Kidney glomerular epithelial cell (primary cell): Measurements from ENCODE around the gene NDP.
"Not testable (repeated sequence)": the region's sequence is repeated elsewhere in the genome, so short reads cannot be mapped to it uniquely, and the experiment has no call there.

Source experiments
- DNase-seq: peaks from one replicate; lab custom pipeline; 2025; lab: John Stamatoyannopoulos, UW

Gene NDP

DNA sequence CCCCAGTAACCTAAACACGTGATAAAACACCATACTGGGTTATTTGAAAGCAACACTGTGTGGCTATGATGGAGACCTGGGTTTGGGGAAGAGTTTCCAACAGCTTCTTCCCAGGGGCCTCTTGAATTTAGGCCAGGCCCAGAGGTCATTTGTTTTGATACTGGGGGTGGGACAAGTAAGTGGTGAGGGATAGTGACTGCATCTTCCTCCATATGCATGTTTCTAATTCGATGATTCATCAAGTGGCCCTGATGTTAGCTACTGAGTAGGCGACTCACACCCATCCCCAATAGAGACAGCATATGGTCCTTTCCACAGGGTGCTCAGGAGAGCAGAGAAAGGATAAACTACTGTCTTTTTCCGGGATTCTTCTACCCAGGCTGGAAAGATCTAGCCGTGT lies 2.7 kb downstream of the NDP start:
- DNase-seq, result peak; percentile 3

DNA sequence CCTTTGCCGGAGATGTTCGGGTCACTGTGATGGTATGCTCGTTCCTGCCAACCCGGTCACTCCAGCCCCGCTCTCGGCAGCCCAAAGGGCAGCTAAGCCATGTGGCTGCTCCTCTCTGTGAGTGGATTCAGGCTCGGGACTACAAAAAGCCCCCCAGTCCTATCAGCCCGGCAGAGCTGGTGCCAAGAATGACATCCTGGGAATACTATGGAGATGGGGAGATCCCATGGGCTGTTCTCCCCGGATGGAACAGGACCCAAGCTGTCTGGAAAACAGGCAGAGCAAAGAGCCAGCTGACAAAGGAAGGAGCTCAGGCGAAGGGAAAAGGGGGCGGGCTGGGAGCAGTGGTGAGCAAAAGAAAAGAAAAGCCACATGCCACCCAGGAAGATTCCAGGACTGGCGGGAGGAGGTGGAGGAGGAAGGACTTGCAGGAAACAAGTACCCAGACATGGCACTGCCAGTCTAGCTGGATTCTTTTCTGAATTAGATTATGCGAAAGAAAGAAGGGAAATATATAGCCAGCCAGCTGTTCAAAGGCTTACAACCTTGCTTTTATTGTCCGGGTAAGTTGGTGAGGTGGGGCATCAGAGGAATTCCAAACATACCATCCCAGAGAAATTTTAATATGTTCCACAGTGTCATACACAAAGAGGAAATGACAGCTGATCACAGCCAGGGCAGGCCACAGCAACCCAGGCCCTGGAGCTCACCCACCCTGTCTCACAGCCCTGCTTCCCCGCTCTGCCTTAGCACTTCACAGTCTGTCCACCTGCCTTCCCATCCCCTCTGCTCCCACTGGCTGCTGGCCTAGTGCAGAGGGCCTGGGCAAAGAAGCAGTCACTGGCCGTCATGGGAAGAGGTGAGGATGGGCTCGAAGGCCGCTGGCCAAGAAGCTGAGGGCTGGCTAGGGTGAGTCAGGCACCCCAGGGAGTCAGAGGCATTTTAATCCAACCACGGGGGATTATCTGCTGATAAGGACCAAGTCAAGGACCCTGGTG lies 3.4 kb downstream of the NDP start:
- no peak for DNase-seq

DNA sequence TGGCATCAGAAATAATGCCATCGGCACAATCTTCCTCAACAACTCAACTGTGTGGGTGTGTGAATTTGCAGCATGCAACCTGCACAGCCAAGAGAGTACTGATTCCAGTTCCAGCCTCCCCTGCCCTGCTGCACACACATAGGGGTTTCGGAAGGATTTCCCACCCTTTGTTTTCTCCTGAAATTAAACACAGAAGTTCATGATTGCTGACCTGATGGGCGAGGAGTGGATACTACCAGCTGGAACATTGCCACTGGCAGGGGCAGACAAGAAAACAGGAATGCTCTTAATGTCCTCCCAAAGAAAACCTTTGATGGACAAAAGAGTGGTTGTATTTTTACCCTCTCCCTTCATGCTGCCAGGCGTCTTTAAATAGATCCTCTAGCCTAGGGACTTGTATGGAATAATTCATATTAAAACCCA lies 4.8 kb downstream of the NDP start:
- no peak for DNase-seq

DNA sequence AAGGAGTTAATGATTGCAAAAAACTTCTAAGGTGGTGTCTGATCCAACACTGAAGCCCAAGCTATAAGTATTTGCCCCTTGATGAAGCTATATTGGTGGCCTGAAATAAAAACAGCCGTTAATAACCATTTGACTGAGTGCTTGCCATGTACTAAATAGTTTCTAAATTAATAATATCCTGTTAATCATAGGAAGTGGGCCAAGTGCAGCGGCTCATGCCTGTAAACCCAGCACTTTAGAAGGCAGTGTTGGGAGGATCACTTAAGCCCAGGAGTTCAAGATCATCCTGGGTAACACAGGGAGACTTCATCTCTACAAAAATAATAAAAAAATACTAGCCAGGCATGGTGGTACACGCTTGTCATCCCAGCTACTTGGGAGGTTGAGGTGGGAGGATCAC lies 8.3 kb downstream of the NDP start:
- DNase-seq, result no peak

DNA sequence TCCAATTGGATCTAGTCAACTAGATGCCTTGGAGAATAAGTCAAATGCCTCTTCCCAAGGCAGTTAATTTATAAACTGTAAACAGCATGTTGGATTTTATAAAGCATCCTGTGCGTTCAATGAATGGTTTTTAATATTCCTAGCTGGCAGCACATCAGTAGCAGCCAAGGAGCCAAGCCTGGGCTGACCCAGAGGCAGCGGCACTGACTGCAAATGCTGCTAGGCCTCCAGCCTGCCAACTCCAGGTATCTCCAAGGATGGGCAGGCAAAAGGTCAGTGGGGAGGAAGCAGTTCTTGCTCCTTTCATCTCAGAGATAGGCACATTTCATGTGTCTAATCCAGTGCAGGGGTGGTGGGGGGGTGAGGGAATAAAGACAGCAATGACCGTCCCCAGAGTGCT lies 9.5 kb downstream of the NDP start:
- no peak for DNase-seq

DNA sequence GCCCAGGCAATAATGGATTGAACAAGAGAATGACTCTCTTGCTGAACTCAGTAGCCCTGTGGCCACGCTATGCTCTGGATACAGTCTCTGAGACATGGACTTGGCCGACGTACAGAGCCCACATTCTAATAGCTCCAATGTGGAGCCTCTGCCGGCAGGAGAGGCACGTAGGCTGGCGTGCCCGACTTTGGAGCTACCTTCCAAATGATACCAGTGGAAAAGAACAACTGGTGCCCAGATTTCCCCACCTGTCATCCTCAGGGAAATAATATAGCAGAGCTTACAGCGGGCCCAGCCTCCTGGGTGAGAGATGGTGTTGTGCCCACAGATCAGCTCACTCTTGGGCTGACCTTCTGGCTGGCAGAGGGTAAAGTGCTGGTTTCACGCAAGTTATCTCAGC lies 10.6 kb downstream of the NDP start:
- DNase-seq, result no peak

DNA sequence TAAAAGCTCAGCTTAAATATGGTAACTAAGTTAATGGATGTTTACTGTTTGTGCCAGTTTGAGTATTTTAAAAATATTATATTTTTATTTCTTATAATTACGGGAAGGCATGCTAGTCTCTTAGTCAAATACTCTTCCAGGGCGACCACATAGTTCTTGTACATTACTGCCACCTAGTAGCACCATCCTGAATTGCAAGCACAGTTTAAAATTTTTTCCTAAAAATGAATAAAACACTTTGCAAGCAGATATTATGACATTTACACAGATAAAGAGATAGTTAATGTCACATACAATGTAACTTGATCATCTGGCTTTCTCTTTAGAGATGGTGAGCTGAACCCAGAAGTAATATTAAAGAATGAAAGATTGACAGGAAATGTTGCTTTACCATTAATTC lies 11.5 kb downstream of the NDP start:
- no peak for DNase-seq

DNA sequence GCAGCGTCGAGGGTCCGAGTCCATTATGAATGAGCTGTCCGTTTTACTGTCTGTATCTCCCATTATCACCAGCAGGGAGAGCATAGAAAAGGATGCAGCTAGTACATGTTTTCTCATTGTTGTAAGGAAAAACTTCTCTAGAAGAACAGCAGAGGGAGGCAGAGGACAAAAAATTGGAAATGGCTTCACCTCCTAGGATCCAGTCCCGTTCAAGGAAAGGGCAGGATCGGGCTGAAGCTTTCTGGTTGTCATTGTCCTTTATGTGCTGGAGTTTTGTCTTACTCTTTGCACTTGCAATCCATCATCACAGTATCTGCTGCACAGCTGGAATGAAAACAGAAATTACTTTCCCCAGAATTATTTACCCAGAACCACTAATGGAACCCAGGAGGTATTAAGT lies 14.7 kb downstream of the NDP start:
- peak; percentile 48 for DNase-seq

DNA sequence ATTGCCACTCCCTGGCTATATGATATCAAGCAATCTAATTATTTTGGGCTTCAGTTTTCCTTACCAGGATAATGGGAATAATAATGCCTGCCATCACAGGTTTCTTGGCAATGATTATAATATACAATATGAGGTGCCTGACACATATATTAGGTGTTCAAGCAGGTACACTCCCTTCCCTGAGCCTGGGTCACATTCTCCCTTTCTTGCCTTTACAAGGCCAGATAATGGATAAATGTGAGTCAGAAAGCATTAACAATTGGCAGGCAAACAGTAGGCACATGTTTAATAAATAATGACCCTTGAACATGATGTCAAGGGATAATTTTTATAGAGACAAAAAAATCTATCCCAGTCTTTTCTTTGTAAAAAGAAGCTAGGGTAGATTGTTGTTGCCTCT lies 17.2 kb downstream of the NDP start:
- DNase-seq, result no peak

DNA sequence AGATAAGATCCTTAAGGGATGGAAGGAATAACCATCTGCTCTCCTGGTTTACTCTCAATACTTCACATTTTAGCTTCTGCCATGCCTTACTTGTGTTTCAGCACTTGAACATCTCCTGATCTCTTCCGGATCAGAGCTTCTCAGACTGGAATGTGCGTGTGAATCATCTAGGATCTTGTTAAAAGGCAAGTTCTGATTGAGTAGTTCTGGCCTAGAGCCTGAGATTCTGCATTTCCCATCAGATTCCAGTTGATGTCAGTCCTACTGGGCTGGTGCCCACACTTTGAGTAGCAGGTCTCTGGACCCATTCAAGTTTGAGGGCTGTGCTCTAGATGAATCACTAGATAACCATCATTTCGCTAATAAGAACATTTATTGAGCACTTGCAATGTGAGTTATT lies 20.0 kb downstream of the NDP start:
- no peak for DNase-seq

DNA sequence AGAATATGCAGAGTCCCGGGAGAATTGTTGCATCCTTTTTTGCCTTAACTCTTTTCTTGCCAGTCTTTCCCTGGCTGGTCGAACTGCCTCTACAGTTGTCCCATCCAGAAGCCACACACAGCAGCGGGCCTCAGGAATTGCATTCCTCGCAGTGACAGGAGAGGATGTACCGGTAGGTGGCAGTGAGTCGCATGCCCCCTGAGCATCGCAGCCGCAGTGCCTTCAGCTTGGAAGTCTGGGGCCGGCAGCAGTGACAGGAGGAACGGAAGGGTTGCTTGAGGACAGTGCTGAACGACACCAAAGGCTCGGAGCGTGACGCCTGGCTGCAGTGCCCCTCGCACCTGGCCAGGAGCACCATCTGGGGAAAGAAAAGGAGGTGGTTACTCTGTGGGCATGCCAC lies 23.5 kb downstream of the NDP start:
- DNase-seq, result no peak

DNA sequence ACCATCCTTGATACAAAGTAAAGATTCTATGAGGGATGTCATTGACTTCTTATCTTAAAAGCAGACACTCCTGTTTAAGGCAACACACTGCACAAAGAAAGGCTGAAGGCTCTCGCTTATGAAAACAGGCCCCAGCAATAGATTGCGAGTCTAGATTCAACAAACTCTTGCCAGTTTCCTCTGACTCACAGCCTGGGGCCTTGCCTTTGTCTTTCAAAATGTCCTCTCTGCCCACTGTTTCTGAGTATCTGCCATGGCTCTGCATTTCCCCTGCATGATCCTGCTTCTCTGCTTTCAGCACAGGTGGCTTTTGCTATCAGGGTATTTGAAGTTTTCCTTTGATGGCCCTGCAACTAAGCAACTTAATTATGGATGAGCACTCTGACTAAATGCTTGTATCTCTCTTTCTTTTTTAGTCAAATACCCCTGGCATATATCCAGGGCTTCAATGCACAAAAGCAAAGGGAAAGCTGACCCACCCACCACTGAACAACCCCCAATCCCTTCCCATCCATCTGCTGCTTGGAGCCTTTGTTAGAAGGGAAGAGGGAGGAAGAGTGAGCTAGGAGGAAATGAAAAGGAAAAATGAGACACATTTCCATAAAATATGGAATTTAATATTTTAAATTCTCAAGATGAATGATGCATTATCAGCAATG lies 32.2 kb downstream of the NDP start:
- no peak for DNase-seq

DNA sequence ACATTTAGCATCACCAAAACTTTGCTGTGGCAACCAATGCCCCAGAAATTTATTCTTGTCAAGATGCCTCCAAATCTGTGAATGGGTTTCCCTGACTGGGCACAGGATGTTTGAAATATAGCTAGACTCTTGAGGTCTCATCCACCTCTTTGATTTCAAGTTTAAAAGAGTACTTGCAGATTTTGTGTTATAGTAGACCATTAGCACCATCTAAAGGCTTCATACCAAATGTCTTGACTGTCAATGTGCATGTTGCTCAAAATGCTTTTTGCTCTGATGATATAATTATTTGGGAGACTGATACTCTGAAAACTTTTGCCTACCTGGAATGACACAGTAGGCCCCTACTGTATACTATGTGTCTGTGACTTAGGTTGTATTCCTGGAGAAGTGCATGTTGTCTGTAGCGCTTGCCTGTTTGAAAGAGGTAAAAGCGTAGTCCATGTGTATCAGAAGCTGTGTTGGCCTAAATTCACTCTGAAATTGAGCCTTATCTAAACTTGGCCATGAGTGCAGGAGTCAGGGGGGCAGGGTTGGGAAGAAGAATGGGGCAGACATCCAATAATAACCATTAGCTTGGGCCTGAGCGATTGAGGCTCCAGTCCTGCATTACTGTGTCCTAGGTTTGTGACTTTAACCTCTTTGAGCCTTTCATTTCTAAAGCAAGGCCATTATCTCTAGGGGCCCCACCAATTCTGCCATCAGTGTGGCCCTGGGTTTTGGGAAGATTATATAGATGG lies 33.8 kb downstream of the NDP start:
- DNase-seq, result peak; percentile 1

DNA sequence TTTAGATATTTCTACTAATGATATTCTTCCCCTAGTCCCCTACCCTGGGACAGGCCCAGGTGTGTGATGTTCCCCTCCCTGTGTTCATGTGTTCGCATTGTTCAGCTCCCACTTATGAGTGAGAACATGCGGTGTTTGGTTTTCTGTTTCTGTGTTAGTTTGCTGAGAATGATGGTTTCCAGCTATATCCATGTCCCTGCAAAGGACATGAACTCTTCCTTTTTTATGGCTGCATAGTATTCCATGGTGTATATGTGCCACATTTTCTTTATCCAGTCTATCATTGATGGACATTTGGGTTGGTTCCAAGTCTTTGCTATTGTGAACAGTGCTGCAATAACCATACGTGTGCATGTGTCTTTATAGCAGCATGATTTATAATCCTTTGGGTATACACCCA lies 51.2 kb downstream of the NDP start:
- not testable (repeated sequence) for DNase-seq

DNA sequence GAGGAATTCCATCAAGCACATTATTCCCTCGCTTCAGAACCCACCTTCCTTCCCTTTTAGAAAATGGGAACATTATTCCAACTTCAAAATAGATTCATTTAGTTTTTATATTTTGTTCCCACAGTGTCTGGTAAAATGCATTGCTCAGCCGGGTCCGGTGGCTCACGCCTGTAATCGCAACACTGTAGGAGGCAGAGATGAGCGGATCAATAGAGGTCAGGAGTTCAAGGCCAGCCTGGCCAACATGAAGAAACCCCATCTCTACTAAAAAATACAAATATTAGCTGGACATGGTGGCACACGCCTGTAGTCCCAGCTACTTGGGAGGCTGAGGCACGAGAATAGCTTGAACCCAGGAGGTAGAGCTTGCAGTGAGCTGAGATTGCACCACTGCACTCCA lies 62.4 kb downstream of the NDP start:
- DNase-seq, result not testable (repeated sequence)

DNA sequence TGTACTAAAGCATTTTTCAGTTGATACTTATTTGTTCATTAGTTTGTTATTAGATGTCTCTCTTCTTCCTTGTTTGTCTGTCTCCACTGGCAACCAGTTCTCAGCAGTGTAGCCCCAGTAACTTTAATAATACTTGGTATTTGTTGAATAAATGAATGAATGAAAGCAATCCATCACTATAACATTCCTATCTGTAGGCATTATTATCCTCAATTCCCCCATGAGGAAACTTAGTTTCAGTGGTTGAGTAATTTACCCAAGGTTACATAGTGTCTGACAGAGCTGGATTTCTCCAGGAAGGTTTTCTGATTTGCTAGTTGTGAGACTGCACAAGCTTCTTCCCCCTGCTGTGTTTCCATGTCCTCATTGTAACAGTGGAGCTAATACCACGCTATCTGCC lies 63.2 kb downstream of the NDP start:
- DNase-seq, result no peak

DNA sequence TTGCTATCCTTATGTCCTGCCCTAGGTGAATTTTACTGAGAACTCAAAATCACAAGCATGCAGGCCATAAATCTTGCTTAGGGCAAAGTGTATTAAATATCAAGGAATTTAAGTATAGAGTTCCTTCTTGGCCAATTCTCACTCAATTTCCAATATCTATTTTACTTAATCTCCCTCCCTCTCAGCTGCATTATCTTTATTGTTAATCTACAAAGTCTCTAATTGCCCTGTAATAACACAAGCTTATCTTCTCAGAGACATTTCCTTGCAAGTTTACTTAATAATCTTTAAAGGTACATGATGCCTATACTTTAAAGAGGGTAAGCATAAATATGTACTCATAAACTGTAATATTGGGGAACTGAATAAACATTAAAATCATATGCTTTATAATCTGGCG lies 64.0 kb downstream of the NDP start:
- DNase-seq, result no peak

DNA sequence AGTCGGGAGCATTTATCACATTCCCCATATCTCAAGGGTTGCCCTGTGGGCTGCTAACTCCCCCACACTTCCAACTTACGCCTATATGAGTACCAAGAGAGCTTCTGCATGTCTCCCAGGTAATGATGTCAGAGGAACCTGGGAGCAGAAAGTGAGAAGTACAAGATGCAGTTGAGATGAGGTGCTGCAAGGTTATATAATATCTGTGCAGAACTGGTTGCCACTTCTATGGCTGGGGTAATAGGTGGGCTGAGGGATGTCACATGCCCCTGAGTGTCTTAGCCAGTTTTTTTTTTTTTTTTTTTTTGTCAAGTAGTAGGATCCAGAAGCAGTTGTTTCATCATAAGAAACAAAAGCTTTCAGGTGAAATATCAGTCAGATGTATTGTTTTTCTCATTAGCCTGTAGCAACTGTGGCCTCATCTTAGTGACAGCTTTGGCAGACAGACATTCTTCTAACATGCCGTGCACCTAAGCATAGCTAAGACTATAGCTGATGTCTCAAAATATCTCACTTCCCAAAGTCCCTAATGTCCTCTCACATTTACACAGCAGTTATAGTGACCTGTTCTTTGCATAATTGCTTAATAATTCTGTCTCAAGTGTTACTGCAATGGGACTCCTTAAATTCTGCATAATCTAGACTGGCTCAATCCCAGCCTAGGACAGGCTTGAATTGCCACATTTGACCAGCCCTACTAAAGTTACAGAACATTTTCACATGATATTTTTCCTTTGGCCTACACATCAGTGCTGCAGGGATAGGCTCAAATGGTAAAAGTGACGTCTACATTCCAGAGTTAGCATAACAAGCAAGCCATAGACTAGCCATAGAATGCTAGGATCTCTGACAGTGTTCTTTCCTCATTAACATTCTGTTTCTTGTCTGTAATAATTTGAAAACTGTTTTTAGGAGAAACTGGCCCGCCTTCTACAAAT lies 73.0 kb downstream of the NDP start:
- DNase-seq, result no peak
